Testis (tissue), 3 donors: ENCODE results near the gene CCBE1. TPM values are rescaled to one million over a fixed set of nuclear protein-coding genes. Genes with fewer than 3 reads are reported as not detected.

Source experiments
- DNase-seq: peaks from one replicate; pipeline ENCODE4 v3.0.0-alpha.2; 2019
- H3K27ac ChIP-seq, 2 donors: fragments of 200-600 bp; sonication (generic); one replicate each; pipeline ENCODE4 v1.5.1; 2019
- H3K27me3 ChIP-seq: fragments of 200-600 bp; sonication (generic); one replicate; pipeline ENCODE4 v1.5.1; 2019
- H3K36me3 ChIP-seq: fragments of 200-600 bp; sonication (generic); one replicate; pipeline ENCODE4 v1.5.1; 2017; ENCODE audit warnings: low read depth; ENCODE audit errors: missing control alignments
- H3K4me1 ChIP-seq: fragments of 200-600 bp; sonication (generic); one replicate; pipeline ENCODE4 v1.5.1; 2019
- H3K4me3 ChIP-seq, 2 donors: fragments of 200-600 bp; sonication (generic); one replicate each; pipeline ENCODE4 v1.5.1; 2017 to 2019
- H3K9me3 ChIP-seq: fragments of 200-600 bp; sonication (generic); one replicate; pipeline ENCODE4 v1.5.1; 2017
- CTCF ChIP-seq, 3 experiments: fragments of 450-650 bp in 2 of 3; fragments of 200-600 bp in 1 of 3; sonication (generic) in 1 of 3; IDR thresholded peaks; one replicate each; pipeline ENCODE4 v1.5.1; 2016 to 2019; ENCODE audit warnings: antibody characterized with exemption in 3 of 3, mild to moderate bottlenecking in 2 of 3, moderate library complexity in 1 of 3
- POLR2A ChIP-seq: fragments of 450-650 bp; IDR thresholded peaks from one replicate; pipeline ENCODE4 v1.6.1; 2017; ENCODE audit warnings: antibody characterized with exemption, mild to moderate bottlenecking, moderate library complexity
- WGBS, 2 donors: methylation state at CpG; one replicate each; pipeline ENCODE4 v1.1.5; 2018; 5-methylcytosine and 5-hydroxymethylcytosine counted together
- intact Hi-C: fragments of 100-400 bp; cut with DNase I; formaldehyde crosslinking; loops from one replicate; pipeline ENCODE4 v1.15.1; 2023; ENCODE audit warnings: low total_unique reads
- polyA plus RNA-seq: library from polyadenylated mRNA; stranded (reverse); fragments of 350-450 nt; fragmentation: Illumina TruSeq; extraction: RNeasy Lipid Tissue Mini Kit (QIAGEN cat#74804); gene quantifications from one replicate; pipeline ENCODE4 v1.2.3, GENCODE V29; 2014; ENCODE audit warnings: low read depth, low replicate concordance; ENCODE audit not compliant: insufficient read depth
- total RNA-seq, 2 donors: library from RNA; depleted of rRNA; stranded (reverse); fragments of >200 nt; gene quantifications; one replicate each; pipeline ENCODE4 v1.2.3, GENCODE V29; 2016

Gene CCBE1
- total and polyA plus RNA-seq, 3 donors from 2014 or later, result 1.8 to 2.6 (median 1.9) TPM

GRCh38 chr18:59437851-59438569 lies 259.2 kb downstream of the CCBE1 start:
- no peak for DNase-seq
- Histone ChIP-seq H3K4me1 (no peaks in the 10 kb centered on the region), H3K9me3 (no peaks in the 10 kb centered on the region), H3K27me3 (no peaks in the 10 kb centered on the region), H3K36me3 (no peaks in the 10 kb centered on the region), H3K4me3 (no peak overlapping the region), H3K27ac (no peak overlapping the region)
- intact Hi-C loops, result no loop called here
- 74 to 84% methylated on average over 4 of the region's 4 CpGs for WGBS, 2 donors
- TF ChIP-seq POLR2A (no peak), CTCF (IDR thresholded peaks at IDR 0.05) (no peak)

- DNase-seq, result no peak
- Histone ChIP-seq H3K36me3 (no peaks in the 10 kb centered on the region), H3K27ac (no peak overlapping the region), H3K9me3 (no peaks in the 10 kb centered on the region), H3K4me1 (no peaks in the 10 kb centered on the region), H3K27me3 (no peaks in the 10 kb centered on the region), H3K4me3 (no peak overlapping the region)
- intact Hi-C loops, result no loop called here
- TF ChIP-seq POLR2A (no peak), CTCF (IDR thresholded peaks at IDR 0.05) (no peak)
- 55% methylated on average over 5 of the region's 5 CpGs for WGBS, 2 donors
These were observed 264.2 kb downstream of the CCBE1 start for GRCh38 chr18:59432803-59433597.

- TF ChIP-seq POLR2A (no peak), CTCF (IDR thresholded peaks at IDR 0.05) (no peak)
These were observed 266.1 kb downstream of the CCBE1 start for GRCh38 chr18:59431131-59431530.

GRCh38 chr18:59429608-59430007 lies 267.6 kb downstream of the CCBE1 start:
- no peak for TF ChIP-seq POLR2A
- TF ChIP-seq CTCF (IDR thresholded peaks at IDR 0.05), result no peak
- no peaks in the 10 kb centered on the region for H3K36me3 ChIP-seq
- H3K27me3 ChIP-seq, result no peaks in the 10 kb centered on the region
- DNase-seq, result no peak
- H3K4me3 ChIP-seq, result no peak overlapping the region
- 83 to 85% methylated on average over 7 of the region's 7 CpGs for WGBS, 2 donors
- intact Hi-C loops, result no loop called here
- no peaks in the 10 kb centered on the region for H3K9me3 ChIP-seq
- no peak overlapping the region for H3K27ac ChIP-seq
- no peaks in the 10 kb centered on the region for H3K4me1 ChIP-seq

More at GRCh38 chr18:59431131-59431530, 266.1 kb downstream of the CCBE1 start:
- no peak for DNase-seq
- 74 to 76% methylated on average over 1 of the region's 1 CpG for WGBS, 2 donors
- H3K4me1 ChIP-seq, result no peaks in the 10 kb centered on the region
- no peak overlapping the region for H3K27ac ChIP-seq
- intact Hi-C loops, result no loop called here
- no peaks in the 10 kb centered on the region for H3K9me3 ChIP-seq
- H3K36me3 ChIP-seq, result no peaks in the 10 kb centered on the region
- no peak overlapping the region for H3K4me3 ChIP-seq
- no peaks in the 10 kb centered on the region for H3K27me3 ChIP-seq
